ENCODE measurements around the gene RPS19.
"Not testable (repeated sequence)": the region's sequence is repeated elsewhere in the genome, so short reads cannot be mapped to it uniquely, and the experiment has no call there.

Gene RPS19

DNA sequence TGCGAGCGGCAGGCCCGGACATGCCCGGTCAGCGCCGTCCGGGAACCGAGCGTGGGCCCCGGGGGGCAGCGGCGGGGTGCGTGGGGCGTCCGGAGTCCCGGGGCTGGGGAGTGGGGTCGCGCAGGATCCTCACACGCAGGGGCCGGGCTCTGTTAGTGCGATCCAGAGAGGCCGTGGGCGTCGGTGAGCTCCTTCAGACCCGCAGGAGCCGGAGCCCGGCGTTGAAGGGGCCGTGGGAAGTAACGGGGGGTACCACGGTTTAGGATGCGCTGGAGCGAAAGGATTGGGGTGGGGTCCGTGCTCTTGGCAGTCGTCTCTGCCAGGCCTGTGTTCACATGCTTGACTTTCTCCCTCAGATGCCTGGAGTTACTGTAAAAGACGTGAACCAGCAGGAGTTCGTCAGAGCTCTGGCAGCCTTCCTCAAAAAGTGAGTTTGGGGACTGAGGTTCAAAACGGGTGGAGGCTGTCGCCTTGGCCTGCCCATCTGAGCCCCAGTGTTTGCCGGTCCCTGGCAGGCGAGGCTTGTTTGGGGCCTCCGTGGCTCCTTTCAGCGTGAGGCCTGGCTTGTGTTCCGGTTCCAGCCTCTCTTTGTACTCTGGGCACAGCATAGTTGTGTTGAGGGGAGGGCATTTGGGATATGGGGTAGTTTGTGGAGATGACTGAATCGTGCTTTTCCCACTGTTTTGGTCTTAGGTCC is 512 bp downstream of the RPS19 start:
- DNase-seq (ENCODE audit: low read depth in 2 of 2) = no peak

DNA sequence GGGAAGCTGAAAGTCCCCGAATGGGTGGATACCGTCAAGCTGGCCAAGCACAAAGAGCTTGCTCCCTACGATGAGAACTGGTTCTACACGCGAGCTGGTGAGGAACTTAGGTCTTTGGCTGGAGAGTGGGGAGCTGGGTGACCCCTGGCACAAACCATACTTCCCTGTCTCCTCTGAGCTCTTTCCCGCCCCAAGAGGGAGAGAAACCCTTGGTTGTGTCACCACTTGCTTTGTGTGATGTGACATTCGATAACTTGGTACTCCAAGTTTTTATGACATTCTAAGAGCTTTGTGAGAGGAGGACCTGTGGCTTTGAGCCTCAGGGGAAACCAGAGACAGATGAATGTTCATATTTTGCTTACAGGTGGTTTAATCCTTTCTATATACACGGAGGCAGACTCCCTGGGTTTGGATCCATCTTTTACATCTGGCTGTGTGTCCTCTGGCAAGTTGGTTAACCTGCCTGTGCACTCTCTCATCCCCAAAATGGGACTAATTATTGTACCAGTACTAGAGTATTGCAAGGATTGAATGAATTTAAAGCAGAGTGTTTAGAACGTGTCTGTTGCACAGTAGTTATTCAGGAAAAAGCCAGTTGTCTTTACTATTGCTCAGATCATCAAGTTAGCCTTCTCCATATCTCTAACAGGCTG is 1.2 kb downstream of the RPS19 start:
- DNase-seq (ENCODE audit: low read depth in 2 of 2) = no peak

DNA sequence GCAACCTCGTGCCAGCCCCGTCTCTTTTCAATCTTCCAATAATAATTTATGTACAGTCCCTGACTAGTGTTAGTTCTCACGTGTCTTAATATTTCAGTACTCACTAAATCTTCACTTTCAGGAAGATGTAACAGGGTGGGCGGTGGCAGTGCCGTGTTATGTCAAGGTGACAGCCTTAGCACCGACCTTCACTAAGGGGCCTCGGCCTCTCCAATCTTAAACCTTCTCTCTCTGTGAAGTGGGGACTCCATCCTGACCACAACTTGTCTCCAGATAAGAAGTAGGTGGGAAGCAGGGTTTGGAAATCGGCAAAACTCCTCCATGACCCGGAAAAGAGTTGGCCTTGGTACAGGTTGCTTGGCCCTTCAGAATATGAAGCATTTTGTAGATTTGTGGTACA is 1.8 kb downstream of the RPS19 start:
- no peak for DNase-seq (ENCODE audit: low read depth in 2 of 2)

DNA sequence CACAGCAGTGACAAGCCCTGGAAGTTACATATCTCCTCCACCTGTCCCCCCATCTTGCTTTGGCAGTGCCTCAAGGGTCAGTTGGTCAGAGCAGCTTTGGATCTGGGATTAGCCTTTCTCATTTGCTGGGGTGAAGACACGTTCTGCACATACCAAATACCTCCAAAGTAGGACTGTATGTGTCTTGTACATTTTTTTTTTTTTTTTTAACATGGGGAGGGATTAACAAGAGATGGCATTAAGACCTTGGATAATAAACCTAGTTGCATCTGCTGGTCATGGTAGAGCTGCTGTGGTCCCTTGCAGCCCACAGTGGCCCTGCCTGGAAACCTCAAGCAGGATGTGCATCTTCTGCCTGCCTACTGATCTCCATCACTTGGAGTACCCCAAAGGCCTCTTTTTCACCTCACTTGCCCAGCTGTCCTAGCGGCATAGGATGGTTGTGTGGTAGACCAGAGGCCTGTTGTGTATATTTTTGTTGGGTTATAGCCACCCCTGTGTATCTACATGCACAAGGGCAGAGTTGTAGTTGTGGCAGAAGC is 2.5 kb downstream of the RPS19 start:
- no peak for DNase-seq (ENCODE audit: low read depth in 2 of 2)

DNA sequence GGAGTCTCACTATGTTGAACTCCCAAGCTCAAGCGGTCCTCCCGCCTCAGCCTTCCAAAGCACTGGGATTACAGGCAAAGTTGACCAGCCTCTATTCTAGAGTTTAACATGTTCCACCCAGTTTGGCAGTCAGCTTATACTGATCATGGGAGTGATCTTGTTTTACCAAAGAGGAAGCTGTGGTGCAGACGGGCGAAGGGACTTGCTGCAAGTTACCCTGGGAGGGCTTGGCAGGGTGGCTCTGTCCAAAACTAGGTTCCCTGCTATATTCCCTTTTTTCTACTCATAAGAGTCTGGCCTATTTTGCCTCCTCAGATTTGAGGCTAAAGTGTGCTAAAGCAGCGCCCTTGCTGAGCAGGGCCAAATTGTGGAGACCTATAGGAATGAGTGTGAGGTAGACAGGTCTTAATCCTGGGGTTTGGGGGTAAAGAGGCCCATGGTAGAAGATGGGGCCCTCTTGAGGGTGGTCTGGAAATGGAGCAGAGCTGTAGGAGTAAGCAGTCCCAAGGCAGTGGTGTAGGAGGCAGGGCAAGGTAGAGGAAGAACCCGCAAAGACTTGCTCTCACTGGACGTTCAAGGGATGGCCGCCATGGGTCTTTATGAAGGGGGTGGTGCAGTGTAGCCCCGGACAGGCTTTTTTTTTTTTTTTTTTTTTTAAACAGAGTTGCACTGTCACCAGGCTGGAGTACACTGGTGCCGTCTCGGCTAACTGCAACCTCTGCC is 3.3 kb downstream of the RPS19 start:
- no peak for DNase-seq (ENCODE audit: low read depth in 2 of 2)

DNA sequence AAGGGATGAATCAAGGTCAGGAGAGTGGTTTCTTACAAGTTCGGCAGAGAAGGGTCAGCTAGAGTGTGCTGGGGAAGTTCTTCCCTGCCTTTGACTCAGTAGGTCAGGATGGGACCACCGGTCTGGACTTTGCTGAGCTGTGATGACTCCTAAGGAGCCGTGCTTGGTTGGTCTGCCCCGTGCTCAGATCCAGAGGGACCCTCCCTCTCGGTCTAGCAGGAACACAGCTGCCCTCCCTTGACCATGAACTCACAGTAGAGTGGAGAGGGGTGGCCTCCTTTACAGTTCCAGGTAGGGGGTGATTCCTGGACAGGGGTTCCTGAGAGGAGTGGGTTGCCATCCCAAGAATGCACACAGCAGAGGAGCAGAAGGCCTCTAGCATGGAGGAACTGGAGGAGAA is 4.3 kb downstream of the RPS19 start:
- no peak for DNase-seq (ENCODE audit: low read depth in 2 of 2)

DNA sequence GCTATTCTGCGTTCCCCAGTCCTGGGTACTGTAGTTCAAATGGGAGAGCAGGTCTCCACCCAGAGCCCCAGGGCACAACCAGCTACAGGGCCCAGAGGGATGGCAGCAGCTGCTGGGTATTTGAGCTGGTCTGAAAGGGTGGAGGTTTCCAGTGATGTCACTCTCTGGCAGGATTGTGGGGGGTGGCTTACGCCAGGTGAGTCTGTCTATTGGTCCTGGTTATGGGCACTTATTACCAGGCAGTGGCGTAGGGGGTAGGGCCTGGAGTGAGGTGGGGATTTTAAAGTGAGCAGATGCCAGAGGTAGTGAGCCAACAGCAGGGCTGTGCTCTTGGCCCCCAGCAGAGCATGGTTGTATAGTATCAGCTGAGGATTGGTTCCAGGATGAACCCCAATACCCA is 6.2 kb downstream of the RPS19 start:
- DNase-seq (ENCODE audit: low read depth in 2 of 2) = no peak

DNA sequence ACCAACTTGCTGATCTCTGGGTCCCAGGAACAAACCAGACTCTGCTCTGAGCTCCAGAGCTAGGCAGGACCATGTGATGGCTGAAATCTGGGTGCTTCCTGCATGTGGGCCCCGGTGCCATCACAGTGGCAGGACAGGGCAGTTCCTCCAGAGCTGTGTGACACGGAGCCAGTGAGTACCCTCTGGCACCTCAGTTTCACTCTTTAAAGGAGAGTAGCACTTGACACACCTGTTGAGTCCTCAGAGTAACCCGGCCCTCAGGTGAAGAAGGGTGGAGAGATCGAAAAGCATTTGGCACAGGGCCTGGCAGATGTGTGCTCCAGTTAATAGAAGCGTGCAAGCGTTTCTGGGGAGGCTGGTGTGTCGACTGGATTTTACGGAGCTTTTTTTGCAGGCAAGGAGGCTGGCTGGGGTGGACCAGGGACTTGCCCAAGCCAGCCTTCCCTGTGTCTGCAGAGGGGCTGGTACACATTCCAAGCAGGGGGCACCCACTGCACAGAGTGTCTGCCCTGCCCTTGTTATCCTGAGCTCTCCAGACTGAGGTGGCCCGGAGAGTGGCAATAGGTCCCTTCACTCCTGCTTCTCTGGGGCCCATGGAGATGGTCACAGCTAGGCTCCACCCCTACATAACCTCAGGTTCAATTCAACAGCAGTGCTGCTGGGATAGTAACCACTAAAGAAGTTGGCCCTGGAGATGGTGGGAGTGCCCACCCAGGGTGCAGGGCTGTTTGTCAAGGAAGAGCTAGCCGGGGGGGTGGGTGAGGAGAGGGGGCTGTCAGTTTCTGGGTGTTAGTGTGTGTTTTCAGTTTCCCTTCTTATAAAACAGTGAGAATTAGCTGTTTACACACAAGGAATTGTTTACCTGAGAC is 8.3 kb downstream of the RPS19 start:
- DNase-seq (ENCODE audit: low read depth in 2 of 2) = no peak

DNA sequence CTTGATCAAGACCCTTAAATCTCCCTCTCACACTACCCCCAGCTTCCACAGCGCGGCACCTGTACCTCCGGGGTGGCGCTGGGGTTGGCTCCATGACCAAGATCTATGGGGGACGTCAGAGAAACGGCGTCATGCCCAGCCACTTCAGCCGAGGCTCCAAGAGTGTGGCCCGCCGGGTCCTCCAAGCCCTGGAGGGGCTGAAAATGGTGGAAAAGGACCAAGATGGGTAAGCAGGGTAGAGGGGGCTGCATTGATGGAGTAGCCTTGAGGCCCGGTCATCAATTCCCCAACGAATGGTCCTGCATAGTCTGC is 8.9 kb downstream of the RPS19 start:
- no peak for DNase-seq (ENCODE audit: low read depth in 2 of 2)

DNA sequence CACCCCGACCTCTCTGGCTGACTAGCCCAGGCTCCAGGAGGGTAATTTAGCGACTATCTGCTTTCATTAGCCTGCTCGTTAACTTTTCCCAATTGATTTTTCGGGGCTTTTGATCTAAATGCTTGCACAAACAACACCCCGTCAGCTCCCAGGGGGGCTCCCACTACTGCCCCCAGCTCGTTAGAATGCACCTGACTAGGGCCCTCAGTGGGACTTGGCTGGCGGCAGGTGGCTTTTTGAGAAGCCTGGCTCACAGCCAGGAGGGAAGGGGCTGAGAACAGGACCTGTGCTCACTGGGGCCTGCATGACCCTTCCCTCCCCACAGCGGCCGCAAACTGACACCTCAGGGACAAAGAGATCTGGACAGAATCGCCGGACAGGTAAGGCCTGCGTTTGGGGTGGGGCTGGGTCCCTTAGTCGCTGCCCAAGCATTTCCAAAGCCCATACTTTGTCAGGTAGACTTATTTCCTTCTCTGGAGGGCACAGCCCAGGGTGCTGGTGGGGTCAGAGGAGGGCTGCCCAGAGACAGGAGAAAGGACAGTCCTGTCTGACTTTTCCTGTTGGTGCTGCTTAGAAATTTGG is 9.4 kb downstream of the RPS19 start:
- DNase-seq (ENCODE audit: low read depth in 2 of 2) = no peak

DNA sequence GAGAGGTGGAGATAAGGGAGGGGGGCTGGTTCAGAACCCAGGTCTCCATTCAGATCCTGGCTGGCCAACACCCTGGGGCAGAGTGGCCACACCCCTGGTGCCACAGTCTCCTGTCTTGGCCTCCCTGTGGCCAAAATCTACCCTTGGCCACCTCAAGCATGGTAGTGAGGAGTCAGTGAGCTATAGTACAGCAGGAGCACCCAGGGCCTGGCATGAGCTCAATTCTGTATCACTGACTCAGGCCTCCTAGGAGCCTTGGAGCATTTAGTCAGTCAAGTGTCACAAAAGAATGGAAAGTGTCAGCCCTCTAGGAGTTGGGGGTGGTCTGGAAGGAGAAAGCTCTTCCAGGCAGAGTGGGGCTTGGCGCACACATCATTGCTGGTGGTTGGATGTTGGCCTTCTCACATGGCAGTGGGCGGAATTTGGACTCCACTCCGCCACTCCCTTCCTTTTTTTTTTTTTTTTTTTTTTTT is 10.4 kb downstream of the RPS19 start:
- no peak for DNase-seq (ENCODE audit: low read depth in 2 of 2)

DNA sequence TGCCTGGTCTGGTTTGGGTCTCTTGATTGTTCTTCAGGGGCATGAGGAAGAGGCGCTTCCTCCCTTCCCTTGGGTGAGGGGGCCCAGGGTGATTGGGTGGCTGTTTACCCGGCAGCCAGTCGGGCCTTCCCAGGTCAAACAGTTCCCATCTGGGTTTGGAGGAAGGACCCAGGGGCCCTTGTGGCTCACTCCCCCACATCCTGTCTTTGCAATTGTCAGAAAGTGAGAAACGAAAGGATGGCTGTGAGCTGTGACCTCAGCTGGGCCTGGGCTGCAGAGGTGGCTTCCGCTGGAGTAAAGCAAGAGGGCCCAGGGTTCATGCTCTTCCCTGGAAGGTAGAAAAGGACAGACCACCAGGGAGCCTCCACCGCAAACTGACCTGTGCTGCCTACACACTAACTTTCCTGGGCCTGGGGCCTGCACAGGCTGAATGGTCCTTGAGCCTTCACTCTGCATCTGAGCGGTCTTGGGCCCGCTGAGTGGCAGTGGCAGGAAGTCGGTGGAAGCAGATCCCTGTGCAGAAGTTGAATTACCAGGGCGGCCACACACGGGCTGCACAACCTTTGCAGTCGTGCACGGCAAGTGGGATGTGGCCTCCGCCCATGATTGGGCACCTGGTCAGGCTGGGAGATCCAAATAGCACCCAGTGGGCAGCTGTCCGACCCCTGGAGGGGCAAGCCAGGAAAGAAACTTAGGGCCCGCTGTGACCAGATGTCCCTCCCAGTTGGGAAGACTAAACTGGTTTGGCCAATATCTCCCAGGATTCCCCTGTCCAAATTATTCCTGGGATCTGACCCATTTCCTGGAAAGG is 11.7 kb downstream of the RPS19 start:
- peak; percentile 55 to 62 for DNase-seq (ENCODE audit: low read depth in 2 of 2)

DNA sequence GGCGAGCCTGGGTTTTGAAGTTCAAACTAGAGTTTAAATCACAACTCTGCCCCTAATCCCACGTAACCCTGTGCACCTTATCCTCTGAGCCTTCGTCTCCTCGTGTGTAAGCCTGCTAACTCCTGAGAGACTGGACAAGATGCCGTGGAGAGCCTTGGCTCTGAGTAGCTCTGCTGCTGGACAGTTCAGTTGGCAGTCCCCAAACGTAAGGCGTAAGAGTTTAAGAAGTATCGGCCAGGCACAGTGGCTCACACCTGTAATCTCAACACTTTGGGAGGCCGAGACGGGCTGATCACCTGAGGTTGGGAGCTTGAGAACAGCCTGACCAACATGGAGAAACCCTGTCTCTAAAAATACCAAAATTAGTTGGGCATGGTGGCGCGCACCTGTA is 12.3 kb downstream of the RPS19 start:
- DNase-seq (ENCODE audit: low read depth in 2 of 2) = no peak

DNA sequence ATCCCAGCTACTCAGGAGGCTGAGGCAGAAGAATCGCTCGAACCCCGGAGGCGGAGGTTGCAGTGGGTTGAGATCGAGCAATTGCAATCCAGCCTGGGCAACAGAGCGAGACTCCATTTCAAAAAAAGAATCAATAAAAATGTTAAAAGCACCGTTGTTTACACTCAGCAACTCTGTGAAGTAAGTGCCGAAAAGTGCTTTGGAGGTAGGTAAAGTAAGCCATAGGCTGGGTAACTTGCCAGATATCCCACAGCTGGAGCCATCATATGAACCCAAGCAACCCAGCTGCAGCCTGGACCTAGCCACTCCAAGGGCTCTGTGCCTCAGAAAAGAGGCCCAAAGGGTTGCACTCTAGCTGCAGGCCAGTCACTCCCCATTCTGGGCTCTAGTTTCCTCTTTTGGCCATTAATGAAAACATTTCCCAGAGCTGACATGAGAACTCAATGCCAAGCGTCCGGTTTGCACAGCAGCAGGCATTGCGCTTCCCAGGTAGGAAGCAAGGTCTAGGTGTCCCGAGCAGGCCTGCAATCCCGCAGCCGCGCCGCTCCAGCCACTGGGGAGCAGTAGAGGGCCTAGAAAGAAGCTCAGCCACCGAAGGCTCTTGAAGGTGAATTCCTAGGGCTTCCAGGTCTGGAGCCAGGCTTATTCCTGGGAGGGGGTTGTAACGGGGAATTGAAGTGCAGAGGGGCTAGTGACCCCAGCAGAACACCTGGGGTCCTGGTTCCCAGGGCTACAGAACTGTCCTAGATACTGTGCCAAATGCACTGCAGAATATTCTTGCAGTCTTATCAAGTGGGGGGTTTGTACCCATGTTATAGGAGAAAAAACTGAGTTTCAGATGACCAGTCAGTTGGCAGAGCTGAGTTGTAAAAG is 13.0 kb downstream of the RPS19 start:
- peak in 1 of 2 donors; percentile 62 for DNase-seq (ENCODE audit: low read depth in 2 of 2)

DNA sequence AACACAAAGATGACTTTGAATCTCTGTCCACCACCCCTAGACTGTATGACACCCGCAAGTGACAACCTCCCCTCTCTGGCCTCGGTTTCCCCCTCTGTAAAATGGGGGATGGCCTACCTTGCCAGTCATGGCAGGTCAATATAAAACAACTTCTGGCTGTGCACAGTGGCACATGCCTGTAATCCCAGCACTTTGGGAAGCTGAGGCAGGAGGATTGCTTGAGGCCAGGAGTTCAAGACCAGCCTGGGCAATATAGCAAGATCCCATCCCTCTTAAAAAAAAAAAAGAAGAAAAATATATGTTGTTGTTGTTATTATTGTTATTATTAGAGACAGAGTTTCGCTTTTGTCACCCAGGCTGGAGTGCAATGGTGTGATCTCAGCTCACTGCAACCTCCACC is 15.9 kb downstream of the RPS19 start:
- not testable (repeated sequence) for DNase-seq (ENCODE audit: low read depth in 2 of 2)

DNA sequence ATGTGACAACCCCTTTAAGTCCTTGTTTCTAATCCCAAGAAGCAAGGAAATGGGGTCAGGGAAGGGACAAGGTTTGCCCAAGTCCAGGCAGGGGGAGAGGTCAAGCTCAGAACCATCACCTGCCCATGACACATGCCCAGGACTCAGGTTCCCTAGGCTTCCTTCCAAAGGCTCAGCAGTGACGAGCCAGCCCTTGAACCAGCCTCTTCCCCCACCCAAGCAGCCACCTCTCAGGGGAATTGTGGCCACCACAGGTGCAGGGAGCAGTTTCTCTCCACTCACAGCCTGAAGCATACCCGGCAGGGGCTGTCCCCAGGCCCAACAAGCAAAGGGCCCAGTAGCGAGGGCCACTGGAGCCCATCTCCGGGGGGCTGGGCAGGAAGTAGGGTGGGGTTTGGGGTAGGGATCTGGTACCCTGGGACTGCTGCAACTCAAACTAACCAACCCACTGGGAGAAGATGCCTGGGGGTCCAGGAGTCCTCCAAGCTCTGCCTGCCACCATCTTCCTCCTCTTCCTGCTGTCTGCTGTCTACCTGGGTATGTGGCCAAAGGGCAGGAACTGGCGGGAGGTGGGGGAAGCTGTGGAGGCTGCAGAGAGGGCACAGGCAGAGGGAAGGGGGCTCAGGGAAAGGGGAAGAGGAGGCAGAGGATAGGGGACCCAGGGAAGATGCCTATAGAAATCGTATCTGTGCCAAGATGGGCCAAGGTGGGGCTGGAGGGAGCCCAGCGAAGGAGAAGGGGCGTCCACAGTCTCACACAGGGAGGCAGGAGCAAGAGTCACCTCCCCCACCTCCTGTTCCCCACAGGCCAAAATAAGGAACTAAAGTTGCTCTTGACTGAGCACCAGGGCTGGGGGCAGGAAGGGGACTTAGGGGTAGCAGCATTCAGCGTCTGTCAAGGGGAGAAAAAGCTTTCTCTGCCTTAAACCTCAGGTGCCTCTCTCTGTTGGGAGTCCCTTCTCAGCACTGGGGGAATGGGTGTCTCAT is 17.1 kb downstream of the RPS19 start, which contains the start of gene CD79A:
Gene CD79A, plus strand, starts transcription at position 433 of the 986 bp plus-strand sequence. Its CDS starts 26 bp downstream, at position 459.
- no peak for DNase-seq (ENCODE audit: low read depth in 2 of 2)

DNA sequence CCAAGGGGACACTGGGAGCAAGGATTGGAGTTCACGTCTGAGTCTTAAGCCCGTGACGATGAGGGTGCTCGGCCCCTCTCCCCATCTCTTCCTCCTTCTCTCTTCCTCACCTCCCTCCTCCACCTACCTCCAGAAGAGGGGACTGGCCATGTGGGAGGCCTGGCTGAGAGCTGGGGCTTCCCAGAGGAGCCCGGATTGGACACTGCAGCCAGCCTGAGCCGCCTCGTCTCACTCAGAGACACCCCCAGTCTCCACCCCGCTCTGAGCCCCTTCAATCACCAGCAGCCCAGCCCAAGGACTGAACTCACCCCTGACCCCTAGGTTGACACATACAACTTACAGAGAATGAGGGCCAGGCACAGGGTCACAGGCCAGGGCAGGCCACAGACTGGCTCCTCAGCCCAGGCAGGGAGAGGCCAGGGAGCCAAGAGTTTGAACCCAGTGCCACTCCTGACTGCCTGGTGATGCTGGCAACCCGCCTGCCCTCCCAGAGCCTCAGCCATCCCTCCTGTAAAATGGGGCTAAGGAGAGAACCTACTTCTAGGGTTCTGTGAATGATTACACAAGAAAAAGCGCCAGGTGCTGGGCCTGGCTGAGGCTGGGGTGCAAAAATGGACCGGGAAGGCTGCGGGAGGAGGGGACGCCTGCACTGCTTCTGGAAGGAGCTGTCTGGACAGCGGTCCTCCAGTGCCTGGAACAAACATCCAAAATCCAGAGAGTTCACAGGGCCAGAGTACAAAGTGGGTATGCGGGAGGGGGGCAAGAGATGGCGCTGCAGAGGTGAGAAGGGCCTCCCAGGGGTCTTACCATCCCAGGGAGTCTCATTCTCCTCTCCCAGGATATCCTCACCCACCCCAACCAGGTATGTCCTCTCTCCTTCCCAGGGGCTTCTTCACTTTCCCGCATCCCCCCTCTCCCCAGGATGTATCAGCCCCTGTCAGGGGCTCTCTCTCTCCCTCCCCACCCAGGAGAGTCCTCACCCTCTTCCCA is 18.2 kb downstream of the RPS19 start:
- no peak for DNase-seq (ENCODE audit: low read depth in 2 of 2)

Measured in stimulated activated CD4-positive, alpha-beta T cell treated with anti-CD3 and anti-CD28 coated beads, Interleukin-4, amount 100 ng/mL, for 48 hours (primary cell).